ENCODE results near the gene RNF20.
"Not testable (repeated sequence)": the region's sequence is repeated elsewhere in the genome, so short reads cannot be mapped to it uniquely, and the experiment has no call there.

The RNF20 gene

DNA sequence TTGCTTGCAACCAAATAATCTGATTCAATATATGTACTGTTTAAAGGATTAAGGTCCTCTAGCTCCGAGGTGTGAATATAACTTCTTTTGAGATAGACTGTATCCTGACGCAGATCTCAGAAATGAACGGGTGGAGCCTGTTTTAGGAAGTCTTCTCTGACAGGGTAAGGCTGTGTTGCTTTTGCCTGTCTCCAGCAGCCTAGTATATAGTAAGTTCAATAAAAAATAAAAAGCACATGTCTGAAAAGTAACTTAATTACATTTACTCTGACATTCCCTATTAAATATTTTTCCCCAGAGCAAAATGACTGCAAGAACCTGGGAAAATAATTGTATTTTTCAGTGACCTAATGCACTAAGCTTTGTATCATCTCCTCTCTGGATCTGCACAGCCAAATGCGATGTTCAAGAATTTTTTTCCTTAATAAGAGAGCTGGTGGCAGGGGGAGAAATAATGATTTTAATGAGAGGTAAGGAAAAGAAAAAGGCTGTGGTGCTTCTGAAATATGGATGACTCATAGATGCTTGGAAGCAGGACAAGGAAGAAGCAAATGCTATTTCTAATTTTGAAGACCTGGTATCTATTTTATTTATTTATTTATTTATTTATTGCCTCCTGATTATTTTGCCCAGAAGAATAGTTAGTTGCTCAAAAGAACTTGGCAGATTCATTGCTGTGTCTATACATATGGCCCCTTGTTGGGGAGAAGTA lies 53.8 kb downstream of the RNF20 start:
- DNase-seq (ENCODE audit: low read depth in 2 of 2) = no peak

DNA sequence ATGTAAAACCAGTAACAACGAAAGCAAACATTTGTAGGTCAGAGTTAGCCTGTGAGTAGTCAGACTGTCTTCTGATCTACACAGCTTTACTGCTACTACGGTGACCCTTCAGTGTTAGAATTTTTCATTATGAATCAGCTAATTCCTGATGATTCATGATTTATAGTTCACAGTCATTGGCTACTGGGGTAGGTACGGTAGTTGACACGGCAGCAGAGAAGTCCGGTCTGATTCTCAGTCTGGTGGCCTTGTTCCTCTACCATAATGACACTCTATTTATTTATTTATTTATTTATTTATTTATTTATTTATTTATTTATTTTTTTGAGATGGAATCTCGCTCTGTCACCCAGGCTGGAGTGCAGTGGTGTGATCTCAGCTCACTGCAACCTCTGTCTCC lies 56.4 kb downstream of the RNF20 start:
- not testable (repeated sequence) for DNase-seq (ENCODE audit: low read depth in 2 of 2)

DNA sequence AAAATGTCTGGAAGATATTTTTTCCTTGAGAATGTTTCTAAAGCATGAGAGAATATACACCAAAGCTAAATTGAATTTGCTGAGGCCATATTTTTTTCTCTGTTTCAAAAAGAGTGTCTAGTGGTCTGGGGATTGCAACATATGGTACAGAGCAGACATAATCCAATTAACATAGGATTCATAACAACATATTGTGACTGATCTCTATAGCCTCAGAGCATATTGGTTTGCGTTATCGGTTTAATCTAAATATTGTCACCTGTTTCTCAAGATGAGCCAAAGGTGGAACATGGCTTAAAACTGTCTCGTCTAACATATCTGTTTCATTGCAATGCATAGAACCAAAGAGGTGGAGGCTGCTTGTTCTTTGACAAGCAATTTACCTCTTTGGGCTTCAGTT lies 57.2 kb downstream of the RNF20 start:
- no peak for DNase-seq (ENCODE audit: low read depth in 2 of 2)

DNA sequence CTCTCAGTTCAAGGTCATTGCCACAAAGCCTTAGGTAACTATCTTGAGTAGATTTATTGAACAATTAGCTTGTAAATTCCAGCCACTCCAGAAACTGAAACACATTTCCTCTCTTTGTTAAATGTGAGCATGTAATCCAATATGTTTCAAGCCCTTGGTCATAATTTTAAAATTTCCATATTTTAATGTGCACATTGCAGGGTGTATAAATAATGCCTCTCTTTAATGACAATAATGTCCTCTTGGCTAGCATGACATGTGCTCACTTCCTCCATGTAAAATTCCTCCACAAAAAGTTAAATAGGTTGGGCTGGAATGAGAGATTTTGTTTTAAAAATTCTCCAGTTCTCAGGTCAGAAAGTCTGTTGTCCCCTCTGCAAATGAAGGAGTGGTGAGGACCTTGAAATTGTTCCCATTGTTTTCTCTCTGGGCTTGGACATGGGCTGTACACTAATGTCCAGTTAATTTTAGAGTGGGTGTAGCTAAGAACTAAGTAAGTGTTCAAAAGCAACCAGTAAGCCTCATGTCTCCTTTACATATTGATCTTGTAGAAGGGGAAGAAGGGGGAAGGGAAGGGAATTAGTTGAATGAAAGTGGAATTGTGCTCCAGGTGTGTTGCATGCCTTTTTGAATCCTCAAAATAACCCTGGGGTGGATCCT lies 58.3 kb downstream of the RNF20 start:
- DNase-seq (ENCODE audit: low read depth in 2 of 2) = no peak

DNA sequence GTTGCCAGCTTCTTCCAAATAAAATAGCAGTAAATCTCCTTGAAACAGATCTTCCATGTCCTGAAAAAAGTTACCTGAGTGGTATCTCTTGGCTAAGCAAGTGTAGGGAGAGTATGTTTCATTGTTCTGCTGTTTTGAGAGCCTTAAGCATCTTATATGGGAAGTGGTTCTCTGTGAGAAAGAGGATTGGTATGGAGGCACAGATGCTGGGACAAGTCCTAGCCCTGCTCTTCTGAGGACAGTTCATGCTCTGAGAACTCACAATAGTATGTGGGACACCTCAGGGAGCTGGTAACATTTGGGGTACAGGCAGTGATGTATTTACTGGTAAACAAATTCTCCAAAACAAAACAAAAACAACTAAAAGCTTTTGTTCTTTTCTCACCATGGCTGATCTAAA lies 59.1 kb downstream of the RNF20 start:
- DNase-seq (ENCODE audit: low read depth in 2 of 2) = no peak

DNA sequence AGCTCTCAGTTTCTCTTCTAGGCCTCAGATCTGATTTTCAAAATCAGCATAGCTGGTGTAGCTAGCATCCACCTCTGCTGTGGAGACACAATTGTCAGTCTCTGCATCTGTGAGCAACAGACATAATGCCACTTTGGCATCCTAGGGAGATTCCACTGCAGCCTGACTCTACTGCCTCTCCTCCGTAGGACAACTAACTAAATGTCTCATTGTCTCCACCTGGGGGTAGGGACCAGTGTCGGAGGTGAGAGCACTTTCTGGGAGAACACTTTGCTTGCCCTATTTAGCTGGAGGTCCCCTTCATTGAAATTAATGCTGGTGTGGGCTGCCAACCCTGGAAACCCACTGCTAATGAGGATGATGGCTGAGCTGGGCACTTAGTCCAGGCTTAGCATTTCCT lies 59.7 kb downstream of the RNF20 start:
- DNase-seq (ENCODE audit: low read depth in 2 of 2) = no peak

DNA sequence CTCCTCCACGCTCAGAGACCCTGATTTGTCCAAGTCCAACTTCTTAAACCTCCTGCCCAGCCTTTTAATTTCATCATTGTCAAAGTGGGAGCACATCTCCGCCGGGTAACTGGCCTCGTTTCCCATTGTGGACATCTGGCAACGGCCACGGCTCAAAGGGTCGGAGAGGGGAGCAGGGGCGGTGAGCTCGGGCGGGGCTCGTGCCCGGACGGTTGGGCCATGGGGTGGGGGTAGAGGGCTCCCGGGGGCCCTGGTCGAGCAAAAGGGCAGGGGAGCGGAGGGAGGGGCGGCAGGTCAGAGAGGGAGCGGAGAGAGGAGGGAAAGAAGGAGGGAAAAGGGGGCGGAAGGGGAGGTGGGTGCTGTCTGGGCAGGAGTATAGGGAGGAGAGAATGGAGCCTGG lies 61.1 kb downstream of the RNF20 start, which contains the start of gene PPP3R2:
TSS of gene PPP3R2 (minus strand) at position 174 of the 400 bp plus-strand sequence. CDS start at position 126, 48 bp downstream.
- DNase-seq (ENCODE audit: low read depth in 2 of 2) = no peak

DNA sequence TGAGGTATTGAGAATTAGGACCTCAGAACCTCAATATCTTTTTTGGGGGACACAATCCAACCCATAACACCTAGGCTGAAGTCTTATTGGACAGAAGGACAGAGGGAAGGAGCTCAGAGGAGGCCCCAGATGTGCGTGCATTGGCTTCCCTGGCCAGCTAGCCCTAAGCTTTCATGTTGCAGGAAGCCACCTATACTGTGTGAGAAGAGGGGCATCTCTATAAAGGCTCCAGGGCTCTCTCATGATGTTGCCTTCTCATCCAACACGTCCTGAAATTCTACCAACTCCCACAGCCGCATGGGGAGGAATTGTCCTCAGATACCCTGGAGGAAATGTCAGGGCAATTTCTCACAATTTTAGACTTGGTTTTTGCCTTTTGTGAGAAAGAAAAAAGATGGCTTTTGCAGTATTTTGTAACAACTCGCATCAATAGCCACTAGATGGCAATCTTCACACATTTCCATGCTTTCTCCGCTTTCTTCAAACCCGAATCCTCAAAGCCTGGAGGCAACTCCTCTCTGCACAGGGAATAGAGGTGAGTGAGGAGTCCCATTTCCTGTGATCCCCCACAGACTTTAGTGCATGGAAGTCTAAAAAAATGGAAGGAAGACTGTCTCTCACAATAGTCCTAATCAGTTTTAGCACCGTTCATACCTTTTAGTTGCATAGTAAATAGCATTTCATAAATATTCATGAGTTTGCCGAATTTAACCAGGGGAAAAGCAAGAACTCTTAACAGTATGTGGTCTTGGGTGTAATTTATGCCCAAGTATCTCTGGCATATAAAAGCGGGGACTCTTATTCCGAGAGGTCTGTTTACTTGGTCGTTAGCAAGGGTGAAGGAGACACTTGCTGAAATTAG lies 68.5 kb downstream of the RNF20 start:
- DNase-seq (ENCODE audit: low read depth in 2 of 2) = no peak

DNA sequence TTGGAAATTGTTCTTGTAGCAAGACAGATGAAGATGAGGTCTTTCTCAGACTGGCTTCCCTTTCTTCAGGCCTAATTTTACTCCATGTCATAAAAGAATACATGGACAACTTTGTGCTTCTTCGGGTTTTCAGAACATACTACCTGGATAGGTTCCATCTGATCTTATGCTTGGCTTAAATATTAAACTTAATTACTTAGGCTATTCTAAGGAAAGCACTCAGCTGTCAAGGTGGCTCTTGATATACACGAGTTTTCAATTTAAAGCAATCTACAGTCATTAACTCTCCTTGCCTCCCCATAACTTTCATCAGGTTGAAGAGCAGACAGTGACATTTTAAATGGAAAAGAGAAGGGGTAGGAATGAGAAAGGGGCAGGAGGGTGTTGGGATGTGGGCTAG lies 70.6 kb downstream of the RNF20 start:
- DNase-seq (ENCODE audit: low read depth in 2 of 2) = no peak

DNA sequence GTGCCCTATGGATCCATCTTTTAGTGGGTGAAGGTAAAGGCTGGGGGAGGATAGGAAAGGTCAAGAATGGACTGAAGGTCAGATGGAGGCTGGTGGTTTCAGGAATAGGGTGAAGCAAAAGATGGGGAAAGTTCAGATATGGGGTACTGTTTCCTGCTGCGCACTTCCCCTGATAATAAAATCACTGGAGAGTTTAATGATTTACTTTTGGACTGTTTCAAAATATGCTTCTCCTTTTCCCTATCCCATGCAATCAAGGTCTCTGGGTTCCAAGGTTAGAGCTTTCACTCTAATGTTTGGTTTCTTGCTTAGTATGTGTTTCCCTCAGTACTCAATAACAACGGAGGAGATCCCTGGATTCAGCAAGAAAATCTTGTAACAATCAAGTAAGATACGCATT lies 71.9 kb downstream of the RNF20 start:
- no peak for DNase-seq (ENCODE audit: low read depth in 2 of 2)
